Suprapubic skin (tissue), 3 donors: ENCODE results near the gene BLOC1S4.

Source experiments
- CTCF ChIP-seq, 2 donors: fragments of 200-600 bp in 1 of 2; fragments of 450-650 bp in 1 of 2; sonication (generic) in 1 of 2; IDR thresholded peaks; one replicate each; pipeline ENCODE4 v1.5.1; 2016 to 2019; ENCODE audit warnings: antibody characterized with exemption in 2 of 2, mild to moderate bottlenecking in 1 of 2, moderate library complexity in 1 of 2
- EP300 ChIP-seq: sonication (generic); formaldehyde crosslinking; IDR thresholded peaks from one replicate; pipeline ENCODE4 v1.6.1; 2017; ENCODE audit warnings: antibody characterized with exemption
- POLR2A ChIP-seq, 2 donors: fragments of 450-650 bp; IDR thresholded peaks; one replicate each; pipeline ENCODE4 v1.6.1; 2017; ENCODE audit warnings: antibody characterized with exemption in 2 of 2, mild to moderate bottlenecking in 2 of 2, moderate library complexity in 2 of 2

GRCh38 chr4:6732441-6733357 lies 16.7 kb downstream of the BLOC1S4 start:
- TF ChIP-seq POLR2A (IDR thresholded peaks at IDR 0.05): no peak
- no peak for TF ChIP-seq EP300
- TF ChIP-seq CTCF (IDR thresholded peaks at IDR 0.05): no peak
